Left renal pelvis (tissue), 4 donors: ENCODE data around the gene CYRIA. TPM values are rescaled to one million over a fixed set of nuclear protein-coding genes. Genes with fewer than 3 reads are reported as not detected.
A peak's percentile ranks its signal among the peaks of the same experiment; 100 is the strongest.

Source experiments
- DNase-seq, 4 donors: peaks; one replicate each; pipeline ENCODE4 v3.0.0-alpha.2; 2013; ENCODE audit warnings: low read depth in 4 of 4, low spot score in 3 of 4
- polyA plus RNA-seq, 4 donors: library from polyadenylated mRNA; unstranded; fragments of 120-200 nt; gene quantifications; one replicate each; pipeline ENCODE4 v1.2.1, GENCODE V29; 2013; ENCODE audit not compliant: insufficient read length in 4 of 4

Gene CYRIA
- polyA plus RNA-seq, 4 donors: 2.8 to 3.7 (median 3.2) TPM

DNA sequence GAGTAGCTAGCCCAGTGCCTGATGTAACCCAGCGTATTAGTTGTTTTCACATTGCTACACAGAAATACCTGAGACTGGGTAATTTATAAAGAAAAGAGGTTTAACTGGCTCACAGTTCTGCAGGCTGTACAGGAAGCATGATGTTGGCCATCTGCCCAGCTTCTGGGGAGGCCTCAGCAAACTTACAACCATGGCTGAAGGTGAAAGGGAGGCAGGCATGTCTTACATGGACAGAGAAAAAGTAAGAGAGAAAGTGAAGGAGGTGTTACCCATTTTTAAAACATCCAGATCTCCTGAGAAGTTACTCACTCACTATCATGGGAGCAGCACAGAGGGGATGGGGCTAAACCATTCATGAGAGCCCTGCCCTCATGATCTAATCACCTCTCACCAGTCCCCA is 6.1 kb upstream of the CYRIA start:
- no peak for DNase-seq

DNA sequence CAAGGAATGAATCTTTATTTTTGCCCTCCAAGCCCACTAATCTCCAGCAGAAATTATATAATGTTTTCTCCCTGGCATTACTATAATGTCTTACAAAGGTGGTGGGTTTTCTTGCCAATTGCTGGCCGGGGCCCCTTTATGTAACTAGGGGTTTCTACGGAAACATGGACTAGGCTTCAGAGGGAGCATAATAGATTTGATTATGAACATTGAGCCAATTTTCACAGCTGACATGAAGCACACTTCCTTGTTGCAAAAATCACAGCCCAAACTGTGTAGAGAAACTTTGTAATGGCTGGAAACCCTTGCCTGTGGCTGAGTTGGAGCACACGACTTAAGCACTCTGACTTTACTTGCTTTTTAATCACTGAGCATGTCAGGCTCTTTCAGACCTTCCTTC is 3.8 kb upstream of the CYRIA start:
- DNase-seq: no peak

DNA sequence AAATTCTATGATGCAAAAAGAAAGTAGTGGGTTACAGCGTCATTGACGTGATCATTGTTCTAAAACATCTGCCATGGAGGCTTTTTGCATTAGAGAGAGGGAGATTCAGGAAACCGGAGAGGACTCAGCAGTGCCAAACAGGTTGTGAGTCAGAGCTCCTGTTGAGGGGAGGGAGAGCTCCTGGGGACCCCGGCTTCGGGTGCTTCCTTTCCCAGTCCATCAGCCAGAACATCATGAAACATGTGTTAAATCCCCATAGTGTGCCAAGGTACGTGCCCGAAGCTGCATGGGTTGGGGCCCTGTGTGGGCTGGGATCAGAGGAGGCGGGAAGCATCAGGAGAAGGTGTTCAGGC is 791 bp upstream of the CYRIA start:
- no peak for DNase-seq

DNA sequence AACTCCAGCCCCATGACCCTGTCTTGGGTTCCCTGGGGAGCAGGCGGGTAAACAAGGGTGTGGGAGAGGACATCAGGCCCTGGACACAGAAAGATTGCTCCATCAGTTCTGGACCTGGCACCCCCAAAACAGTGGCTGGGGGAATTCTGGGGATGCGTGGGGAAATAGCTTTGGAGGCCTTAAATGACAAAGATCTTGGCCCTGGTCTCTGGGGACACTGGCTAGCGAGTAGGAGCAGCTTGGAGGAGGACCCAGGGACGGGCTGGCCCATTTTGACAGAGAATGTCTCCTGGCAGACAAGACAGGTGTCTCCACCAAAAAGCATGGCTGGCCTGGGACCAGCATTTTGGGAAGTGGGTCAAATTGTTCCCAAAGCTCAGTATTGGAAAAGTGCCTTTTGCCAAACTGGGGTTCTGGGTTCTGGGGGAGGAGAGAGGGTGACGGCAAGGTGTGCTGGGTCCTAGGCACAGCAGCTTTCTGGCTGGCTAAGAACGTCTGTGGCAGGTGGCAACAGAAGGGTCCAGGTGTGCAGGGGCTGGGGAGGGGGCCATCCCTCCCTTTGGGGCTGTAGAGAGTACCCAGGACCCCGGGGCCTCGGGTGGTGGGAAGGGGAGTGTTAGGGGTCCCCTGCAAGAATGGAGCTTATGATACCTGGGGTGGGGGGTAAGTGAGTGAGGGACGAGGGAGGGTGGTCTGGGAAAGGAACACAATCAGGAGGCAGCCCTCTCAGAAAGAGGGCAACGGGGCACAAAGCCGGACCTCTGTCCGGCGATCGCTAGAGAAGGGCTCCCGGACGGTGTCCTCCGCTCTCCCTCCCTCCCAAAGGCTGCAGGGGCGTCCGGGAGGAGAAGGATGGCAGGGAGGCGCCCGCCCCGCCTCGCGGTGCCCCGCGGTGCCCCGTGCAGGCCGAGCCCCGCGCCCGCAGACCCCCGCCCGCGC is 556 bp downstream of the CYRIA start:
- DNase-seq: no peak

DNA sequence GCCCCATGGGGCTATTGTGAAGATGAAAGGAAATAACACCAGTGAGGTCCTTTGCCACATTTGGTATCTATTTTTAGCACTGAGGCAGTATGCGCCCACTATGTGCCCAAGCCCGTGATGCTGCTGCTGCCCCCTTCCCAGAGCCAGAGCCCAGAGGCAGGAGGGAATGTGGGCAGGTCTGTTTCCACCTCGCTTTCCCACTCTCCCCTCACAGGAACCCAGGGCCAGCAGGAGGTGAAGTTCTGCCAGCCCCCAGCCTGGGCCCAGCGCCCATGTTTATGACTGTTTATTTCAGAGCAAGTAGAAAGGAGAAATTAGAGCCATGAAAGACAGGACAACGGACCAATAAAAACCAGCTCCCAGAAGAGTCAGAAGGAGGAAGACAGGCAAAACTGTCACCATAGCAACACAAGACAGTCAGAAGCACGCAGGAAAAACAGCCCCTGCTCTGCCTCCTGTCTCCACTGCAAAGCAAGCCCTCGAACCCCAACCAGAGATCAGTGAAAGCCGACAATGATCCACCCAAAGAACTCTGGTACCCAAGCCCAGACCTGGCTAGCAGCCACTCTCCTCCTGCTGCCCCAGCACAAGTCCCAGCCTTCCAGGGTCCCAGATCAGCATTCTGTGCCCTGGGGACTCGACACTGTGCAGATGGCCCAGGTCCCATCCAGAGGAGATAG is 1.4 kb downstream of the CYRIA start:
- DNase-seq: peak in 3 of 4 donors; percentile 36 to 61 (median 43)

DNA sequence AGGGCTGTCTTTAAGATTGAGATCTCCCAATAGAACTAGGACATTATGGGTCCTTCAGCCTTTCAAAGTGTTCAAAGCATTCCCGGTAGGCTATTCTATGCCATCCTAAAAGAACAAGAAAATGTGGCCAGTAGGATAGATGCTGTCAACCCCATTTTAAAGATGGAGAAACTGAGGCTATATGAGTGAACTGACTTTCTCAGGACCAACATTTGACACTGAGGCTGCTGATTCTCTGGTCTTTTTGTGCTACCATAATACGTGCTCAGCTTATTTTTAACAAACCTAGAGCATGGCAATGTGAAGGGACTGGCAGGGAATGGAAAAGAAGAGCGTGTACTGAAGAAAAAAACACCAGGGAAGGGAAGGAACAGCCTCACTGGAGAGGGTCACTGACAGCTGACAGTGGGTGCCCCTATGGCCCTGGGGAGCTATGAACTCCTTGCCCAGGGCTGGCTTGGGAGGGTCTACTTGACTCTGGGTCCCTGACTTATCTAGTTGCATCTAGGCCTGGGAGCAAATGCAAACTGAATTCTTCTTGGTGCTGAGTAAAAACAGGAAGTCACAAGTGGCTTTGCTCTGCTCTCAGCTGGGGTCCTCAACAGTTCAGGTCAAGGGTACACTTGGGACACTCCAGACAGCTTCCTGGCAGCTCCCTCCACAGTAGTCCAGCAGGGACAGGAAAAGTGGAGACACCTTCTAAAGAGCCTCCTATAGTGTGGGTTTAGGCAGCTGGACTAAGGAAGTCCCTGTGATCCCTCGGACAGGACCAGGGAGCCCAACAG is 2.3 kb downstream of the CYRIA start:
- no peak for DNase-seq

DNA sequence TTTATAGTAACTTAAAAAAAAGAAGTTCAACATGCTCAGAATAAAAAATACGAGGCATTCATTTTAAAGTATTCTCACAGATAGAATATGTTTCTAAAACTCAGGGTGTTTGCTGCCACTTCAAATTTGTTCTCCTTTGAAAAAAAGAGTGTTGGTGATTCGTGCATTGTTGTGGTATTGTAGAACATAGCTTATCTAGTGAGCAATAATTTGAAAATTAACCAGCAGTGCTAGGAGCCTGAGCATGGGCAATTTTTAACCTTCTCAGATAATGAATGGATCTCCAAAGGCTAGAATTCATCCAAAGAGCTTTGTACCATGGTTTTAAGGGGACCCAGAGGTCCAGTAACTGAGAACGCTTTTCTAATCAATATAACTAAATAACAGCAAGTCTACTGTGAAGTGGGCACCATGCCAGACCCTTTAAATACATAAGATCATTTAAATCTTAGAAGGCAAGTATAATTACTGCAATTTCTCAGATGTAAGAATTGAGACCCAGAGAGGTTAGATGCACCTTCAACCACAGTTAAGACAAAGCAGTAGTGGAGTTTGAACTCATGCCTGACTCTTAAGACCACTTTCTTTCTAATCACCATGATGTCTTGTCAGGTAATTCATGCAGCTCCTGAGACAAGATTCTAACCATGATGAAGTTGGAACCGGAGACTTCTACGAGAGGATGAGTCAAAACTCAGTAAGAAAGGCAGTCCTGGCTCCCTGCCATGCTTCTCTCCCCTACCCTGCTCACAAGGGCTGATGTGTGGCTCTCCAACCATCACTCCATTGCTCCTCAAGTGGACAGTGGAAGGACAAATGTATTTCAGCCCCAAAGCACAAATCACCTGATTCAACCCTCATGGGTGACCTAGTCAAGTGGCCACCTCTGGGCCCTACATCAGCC is 3.4 kb downstream of the CYRIA start:
- DNase-seq: no peak

DNA sequence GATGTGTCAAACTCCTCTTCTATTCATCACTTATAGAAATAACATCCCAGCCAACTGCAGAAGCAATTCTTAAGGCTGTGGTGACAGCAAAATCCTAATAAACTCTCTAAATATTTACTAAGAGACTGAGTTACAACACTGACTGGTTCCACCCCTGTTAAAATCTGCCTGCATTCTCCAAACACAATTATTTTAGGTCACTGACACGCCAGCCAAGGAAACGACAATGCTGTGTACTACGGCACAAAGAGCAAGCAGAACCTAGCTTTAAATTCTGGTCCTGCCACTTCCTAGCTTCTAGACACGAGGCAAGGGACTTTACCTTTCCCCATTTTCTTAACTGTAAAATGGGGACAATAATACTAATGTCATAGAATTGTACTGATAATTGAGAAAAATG is 4.1 kb downstream of the CYRIA start:
- no peak for DNase-seq

DNA sequence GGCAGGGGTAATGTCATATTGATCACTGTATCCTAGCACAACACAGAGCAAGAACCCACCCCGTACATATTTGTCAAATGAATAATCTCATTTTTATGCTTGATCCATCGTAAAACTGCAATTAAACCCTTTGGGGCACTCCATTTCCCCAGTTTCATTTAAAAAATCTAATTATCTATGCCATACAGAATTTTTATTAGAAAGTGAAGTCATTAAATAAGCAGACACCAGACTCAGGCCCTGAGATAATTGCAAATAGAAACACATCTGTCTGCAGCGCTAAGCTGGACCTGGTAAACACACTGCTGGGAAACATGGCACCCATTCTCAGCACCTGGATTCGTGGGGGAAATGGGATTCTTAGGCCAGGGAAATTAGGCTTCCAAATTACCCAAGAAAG is 5.1 kb downstream of the CYRIA start:
- DNase-seq: no peak

DNA sequence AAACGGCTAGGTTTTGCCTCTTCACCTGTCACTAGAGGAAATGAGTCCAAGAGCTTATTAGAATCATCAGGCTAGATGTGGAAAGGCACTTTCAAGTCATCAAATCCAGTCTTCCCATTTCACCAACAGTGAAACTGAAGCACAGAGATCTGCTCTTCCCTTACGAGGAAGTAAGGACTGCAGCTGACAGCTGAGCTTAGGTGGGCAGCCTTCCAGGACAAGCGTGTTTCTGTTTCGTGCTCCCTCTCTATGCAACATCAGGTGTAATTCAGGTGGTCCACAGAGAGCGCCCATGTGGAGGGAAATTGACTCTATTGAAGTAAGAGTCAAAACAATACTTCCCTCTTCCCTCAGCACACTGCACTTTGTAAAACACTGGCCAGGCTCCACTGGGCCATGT is 5.5 kb downstream of the CYRIA start:
- DNase-seq: no peak

DNA sequence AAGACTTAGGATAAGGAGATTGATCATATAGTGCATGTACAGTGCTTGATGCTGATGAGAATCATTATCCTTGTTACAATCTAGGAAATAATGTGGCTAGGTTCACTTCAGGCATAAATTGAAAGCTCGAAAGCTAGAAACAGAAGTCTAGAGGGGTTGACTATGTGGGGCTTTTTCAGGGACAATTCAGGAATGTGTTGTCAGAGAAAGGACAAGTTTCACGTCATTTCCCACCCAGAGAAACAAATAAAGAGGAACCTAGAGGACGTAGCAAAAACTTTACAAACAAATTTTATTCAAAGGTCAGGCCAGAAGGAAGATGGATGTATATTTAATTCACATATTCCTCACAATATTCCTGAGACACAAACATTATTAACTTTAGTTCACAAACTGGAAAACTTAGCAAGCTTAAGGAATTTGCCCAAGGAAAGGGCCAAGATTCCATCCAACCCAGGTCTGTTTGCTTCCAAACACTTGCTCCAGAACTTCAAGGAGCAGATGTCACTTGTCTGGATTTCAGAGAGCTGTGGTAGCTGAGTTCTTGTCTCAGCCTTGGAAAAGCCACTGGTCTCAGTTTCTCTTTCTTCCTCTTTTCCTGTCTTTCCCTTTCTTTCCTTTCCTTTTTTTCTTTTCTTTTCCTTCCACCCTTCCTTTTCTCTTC is 7.4 kb downstream of the CYRIA start:
- DNase-seq: no peak

DNA sequence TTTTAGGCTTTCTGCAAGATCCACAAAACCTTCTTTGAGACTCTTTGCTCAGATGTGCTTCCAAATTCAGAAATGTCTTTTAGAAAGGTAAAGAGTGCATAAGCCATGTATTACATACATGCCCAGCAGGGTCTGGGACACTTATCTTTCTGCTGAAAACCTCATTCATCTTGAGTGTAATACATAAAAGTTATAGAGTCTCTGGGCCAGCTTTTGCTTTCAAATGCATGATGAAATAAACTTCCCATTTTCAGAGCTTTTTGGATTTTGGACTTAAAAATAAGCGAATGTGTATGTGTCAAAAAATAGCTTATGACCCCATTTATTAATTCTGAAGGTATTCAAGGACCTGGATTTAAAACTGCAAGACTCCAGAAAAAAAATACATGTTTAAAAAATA is 8.0 kb downstream of the CYRIA start:
- DNase-seq: no peak

DNA sequence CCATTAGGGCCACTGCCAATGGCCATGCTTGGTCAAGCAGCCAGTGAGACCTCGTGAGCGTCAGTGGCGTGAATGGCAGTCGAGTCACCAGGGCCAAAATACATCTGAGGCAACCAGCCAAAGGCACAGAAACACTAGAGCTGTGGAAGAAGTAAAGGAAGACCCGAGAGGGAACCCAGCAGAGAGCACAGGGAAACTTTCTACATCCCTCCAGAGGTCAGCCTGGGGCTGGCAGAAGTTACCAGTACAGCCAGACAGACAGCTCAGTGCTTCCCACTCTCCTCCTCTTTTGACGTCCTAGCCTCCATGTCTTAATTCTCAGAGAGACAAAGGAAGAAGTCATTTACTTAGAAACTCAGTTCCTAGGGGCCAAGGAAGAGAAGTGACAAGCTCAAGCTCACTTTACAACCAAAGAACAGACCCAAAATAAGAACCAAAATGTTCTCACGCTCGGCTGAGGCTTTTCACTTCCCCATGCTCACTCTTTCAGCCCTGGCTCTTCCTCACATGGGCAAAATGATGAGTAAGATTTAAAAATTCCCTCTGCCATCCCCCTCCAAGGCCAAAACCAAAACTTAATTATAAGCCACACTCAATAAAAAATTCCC is 8.7 kb downstream of the CYRIA start:
- no peak for DNase-seq

DNA sequence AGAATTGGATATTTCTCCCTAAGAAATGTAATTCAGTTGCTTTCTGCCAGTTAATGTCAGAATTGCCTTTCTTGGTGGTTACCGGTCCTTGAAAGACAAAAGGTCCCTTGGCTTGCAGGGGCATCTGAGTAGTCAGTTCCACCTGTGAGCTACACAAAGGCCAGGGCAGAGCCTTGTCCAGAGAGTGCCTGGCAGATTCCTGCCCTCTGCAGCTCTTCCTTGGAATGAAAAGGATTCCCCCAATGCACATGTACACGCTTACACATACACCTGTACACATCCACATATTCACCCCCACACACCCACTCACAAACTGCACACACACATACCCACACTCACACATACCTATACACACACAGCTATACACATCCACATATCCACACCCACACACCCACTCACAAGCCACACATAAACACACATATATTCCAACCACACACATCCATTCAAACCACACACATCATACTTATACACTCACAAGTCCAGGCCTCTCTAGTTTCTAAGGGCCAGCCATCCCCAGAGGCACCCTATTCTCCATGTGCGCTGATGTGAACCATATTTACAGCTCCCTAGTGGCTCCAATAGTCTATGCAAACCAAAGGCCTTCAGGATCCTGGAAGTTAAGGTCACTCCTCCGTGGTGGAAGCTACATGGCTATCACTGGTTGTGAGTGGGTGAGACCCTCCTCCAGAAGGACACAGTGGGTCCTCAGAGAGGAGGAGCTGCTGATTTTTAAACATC is 9.6 kb downstream of the CYRIA start:
- DNase-seq: no peak

DNA sequence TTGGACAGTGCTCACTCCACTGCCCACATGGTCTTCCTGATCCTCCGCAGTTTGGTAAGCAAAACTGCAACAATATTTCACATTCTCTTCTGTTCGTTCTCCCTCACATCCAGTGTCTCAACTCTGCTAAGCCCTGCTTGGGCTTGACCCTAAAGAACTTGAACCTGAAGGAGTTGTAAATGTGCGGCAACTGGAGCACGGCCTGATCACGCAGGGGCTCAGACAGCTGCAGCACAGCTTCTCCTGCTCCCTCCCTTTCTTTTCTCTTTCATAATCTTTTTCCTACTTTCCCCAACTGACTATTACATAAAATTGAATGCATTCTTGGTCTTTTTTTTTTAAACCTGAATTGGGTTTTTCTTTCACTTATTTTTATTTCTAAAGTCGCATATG is 10.2 kb downstream of the CYRIA start:
- no peak for DNase-seq

DNA sequence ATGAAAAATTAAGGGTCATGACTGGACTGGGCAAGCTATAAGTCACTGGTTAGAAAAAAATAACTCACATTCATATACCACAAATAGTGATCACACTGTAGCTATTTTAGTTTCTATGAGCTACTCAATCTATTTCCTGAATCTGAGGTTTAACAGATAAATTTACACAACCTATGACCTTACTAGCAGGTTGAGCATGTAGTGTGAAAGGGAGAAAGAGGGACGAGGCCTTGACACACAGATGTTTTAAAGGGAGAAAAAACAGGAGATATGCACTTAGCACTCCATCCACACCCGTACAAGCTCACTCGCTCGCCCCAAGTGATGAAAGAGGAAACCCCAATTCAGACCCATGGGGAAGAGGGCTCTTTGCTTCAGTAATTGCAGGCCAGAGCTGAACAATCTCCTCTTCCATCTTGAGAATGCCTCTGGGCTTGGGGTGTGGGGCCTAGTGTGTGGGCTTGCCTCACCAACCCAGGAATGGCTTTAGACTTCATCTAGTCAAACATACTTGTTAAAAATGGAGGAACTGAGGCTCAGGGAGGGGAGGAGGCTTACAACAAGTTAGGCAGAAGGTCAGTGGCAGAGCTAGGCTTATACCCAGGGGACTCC is 10.7 kb downstream of the CYRIA start:
- no peak for DNase-seq

DNA sequence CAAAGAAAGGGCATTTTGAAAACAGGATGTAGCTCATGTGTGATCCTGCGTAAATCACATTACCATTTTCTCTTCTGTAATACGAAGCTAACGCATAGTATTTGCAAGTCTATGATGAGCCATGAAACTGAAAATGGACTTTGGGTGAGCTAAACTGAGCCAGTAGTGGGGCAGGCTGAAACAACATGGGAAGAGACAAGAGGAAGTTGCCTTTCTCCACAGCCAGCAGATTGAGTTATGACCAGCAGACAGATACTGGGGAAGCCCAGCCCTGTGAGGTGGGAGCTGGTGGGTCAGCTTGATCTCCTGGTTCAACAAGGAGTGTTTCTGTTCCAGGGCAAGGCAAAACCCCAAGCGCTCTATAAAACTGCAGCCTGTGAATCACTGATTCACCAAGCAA is 11.8 kb downstream of the CYRIA start:
- no peak for DNase-seq

DNA sequence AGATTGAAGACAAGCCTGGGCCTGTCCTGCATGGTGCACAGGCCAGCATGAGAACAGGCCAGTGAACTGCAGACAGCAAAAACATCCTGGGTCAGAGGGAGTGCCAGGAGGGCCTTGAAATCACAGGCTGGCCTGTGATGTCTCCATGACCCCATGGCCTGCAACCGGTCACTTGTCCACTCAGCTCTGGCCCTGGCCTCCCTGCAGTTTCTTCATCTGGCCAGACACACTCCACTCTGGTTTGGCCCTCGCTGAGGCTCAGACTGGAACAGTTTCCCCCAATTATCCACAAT is 12.6 kb downstream of the CYRIA start:
- DNase-seq: no peak
